Neural progenitor cell (in vitro differentiated cells): ENCODE measurements around the gene KLHL3.

Experiments
- CTCF ChIP-seq: fragments of 200-600 bp; sonication (generic); IDR thresholded peaks from 2 replicates; pipeline ENCODE4 v1.5.1; 2017; ENCODE audit warnings: antibody characterized with exemption, mild to moderate bottlenecking
- EZH2 ChIP-seq: fragments of 200-600 bp; sonication (generic); IDR thresholded peaks from 2 replicates; pipeline ENCODE4 v1.6.1; 2017; ENCODE audit warnings: antibody characterized with exemption, mild to moderate bottlenecking, moderate library complexity

- no peak for TF ChIP-seq CTCF
- TF ChIP-seq EZH2 = no peak
Measured at GRCh38 chr5:137607771-137608170, 128.1 kb downstream of the KLHL3 start.
